Stimulated activated naive CD4-positive, alpha-beta T cell treated with Interleukin-2 at 50 U/mL for 16 hours (primary cell): ENCODE data around the gene APOBEC3C.
A peak's percentile ranks its signal among the peaks of the same experiment; 100 is the strongest.
"Not testable (repeated sequence)": the region's sequence is repeated elsewhere in the genome, so short reads cannot be mapped to it uniquely, and the experiment has no call there.

Experiments
- DNase-seq: peaks from one replicate; lab custom pipeline; 2025; lab: John Stamatoyannopoulos, UW

Gene APOBEC3C

DNA sequence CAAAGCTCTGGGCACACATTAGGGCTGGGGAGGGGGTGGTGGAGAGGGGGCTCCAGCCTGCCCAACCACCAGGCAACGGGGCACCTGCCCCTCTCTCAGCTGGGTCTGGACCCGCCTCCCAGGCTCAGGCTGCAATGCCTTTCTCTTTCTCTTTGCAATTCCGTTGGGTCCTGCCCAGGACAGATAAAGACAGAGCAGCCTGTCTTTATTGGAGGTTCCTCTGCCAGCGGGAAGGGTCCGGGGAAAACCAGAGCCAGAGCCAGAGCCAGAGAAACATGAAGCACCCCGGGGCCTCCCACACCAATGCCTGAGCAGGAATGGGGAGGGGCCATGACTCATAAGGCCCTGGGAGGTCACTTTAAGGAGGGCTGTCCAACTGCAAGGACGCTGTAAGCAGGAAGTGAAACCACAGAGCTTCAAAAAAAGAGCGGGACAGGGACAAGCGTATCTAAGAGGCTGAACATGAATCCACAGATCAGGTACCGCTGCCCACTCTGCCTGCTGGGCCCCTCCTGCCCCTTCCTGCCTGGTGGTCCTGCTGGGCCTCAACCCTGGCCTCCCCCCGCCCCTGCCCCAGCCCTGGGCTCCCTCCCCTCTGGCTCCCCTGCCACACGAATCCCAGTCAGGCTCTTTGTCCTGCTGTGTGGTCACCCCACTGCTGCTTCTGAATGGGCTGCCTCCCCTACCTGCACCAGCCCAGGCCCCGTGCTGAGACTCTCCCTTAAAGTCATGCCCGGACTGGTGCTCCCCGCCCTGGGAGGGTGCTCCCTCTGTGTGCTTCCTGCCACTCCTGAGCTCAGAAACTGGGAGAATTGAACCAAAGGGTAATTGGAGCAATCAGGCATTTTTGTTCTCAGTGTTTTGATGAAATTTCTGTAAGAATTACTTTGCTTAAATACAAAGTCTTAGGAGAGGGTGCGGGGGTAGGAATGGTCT is 31.8 kb upstream of the APOBEC3C start, which contains the start of gene APOBEC3B:
TSS of gene APOBEC3B (plus strand) at position 356 of the 936 bp plus-strand sequence. CDS start at position 463, 107 bp downstream.
- peak; percentile 52 for DNase-seq

DNA sequence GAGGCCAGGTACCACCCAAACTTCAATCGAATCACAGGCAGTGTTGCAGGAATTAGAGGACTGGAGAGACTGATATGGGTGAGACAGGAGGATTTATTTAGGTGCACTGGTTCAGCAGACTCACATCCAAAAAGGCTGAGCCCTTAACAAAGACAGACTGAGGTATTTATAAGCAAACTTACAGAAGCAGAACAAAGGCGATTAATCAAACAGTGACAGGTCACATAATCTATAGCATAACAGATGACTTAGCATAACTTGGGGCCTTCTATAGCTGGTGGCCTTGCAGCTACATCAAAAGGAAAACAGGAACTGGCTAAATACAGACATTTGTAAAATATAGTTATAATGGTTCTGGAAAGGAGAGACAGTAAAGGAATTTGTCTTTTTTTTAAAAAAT is 29.8 kb upstream of the APOBEC3C start:
- no peak for DNase-seq

DNA sequence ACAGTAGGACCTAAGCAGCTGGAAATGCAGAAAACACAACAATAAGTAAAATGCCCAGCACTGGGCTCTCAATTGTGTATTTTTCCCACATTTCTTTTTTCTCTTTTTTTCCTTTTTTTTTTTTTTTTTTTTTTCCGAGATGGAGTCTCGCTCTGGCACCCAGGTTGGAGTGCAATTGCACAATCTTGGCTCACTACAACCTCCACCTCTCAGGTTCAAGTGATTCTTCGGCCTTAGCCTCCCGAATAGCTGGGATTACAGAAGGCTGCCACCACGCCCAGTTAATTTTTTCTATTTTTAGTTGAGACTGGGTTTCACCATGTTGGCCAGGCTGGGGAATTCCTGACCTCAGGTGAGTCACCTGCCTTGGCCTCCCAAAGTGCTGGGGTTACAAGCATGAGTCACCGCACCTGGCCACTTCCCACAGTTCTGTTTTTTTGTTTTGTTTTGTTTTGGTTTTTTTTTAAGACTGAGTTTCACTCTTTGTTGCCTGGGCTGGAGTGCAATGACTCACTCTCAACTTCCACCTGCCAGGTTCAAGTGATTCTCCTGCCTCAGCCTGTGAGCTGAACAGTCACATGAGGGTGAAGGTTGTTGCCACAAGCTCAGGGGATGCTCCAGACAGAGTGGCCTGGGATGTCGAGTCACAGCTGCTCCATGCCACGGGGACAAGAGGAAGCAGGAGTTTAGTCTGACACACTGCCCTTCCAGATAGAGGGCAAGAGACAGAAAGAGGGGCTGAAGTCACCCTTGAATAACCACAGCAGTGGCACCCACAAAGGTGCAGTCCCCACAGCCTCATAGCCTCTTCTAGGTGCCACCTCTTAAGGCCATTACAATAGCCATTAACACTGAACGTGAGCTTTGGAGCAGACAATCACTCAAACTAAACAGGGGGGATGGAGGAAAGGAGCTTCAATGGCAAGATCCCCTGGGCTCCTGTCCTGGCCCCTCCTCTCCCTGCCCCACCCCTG is 29.0 kb upstream of the APOBEC3C start:
- DNase-seq: peak; percentile 75

DNA sequence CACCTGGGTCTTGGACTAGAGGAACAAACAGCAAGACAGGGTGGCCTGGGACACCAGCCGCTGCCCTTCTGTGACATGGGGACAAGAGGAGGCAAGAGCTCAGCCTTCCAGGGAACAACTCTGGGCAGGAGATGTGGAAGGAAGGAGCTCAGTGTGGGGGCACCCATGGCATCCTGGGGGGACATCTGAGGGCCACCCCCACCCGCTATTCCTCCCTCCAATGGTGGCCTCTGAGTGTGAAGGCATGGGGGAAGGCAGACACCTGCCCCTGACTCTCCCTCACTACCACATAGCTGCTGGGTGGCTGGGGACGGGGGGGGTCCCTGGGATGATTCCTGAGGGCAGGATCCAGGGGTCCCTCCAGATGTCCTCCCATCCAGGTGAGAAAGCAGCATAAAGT is 27.4 kb upstream of the APOBEC3C start:
- DNase-seq: no peak

- no peak for DNase-seq
Measured at GRCh38 chr22:38987171-38987895, 26.7 kb upstream of the APOBEC3C start.

DNA sequence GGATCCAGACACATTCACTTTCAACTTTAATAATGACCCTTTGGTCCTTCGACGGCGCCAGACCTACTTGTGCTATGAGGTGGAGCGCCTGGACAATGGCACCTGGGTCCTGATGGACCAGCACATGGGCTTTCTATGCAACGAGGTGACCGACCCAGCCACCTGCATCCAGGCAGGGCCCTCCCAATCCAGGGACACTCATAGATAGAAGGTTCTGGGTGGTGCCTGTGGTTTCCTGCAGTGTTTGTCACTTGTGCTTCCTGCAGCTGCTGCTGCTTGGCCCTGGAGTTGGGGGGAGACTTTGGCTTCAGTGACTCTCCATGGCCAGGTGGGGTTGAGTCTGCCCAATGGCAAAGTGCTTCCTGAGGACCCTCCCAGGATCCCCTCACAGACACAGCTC is 24.6 kb upstream of the APOBEC3C start:
- no peak for DNase-seq

GRCh38 chr22:38992871-38993371 is 21.1 kb upstream of the APOBEC3C start:
- not testable (repeated sequence) for DNase-seq

DNA sequence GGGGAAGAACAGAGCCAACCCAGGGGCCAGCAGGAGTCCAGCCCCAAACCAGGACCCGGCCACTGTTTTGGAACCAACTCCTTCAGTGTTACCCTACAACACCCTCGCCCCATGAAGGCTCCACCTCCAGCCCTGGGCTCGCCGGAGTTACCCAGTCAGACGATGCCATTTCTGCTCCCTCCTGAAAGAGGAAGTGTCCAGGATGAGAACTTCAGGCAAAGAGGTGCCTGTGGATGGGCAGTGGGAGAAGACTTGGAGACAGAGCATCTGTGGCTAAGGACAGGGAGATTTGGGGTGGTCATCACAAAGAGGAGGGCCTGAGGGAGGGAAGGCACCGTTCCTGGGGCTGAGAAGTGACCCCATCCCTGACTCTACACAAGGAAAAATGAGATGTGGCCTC is 18.0 kb upstream of the APOBEC3C start:
- DNase-seq: no peak

- DNase-seq: no peak
Measured at GRCh38 chr22:38997518-38997917, 16.5 kb upstream of the APOBEC3C start.

DNA sequence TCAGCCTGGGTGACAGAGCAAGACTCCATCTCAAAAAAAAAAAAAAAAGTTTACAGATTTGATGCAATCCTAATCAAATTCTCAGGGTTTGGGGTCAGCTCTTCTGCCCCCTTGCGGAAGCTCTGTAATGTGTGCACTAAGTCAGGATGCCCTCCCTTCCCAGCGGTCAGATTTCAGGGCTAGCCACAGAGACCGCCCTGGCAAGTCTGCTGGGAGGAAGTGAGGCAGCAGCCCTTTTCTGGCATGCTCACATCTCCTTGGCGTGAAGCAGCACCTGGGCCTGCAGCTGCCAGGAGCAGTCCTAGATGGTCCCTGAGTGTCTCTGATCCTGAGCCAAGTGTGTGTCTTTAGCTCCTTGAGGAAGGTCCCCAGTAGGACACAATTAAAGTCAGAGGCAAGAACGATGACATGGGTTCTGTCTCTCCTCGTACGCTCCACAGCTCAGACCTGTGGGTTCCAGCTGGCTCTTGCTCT is 10.9 kb upstream of the APOBEC3C start:
- DNase-seq: peak; percentile 70

DNA sequence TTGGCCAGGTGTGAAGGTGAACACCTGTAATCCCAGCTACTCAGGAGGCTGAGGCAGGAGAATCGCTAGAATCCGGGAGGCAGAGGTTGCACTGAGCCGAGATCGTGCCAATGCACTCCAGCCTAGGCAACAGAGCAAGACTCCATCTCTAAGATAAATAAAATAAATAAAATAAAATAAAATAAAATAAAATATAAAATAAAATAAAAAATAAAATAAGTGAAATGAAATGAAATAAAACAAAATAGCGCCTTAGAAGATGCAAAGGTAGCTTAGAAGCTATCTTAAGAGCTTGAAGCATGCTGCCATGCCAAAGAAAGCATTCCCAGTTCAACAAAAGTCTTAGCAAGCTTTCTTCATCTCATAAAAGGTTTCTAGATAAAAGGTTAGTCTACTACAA is 6.9 kb upstream of the APOBEC3C start:
- no peak for DNase-seq

DNA sequence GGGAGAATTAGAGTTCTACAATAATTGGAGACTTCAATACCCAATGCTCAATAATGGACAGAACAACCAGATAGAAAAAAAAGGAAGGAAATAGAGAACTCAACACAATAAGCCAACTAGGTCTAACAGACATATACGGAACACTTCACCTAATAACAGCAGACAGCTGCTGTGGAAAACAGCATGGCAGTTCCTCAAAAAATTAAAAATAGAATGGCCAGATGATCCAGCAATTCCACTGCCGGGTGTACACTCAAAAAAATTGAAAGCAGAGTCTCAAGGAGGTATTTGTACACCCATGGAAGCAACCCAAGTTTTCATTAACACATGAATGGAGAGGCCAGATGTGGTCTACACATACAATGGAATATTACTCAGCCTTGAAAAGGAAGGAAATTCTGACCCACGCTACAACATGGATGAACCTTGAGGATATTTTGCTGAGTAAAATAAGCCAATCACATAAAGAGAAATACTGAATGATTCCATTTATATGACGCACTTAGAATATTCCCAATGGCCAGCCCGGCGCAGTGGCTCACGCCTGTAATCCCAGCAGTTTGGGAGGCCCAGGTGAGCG is 5.7 kb upstream of the APOBEC3C start:
- DNase-seq: not testable (repeated sequence)

DNA sequence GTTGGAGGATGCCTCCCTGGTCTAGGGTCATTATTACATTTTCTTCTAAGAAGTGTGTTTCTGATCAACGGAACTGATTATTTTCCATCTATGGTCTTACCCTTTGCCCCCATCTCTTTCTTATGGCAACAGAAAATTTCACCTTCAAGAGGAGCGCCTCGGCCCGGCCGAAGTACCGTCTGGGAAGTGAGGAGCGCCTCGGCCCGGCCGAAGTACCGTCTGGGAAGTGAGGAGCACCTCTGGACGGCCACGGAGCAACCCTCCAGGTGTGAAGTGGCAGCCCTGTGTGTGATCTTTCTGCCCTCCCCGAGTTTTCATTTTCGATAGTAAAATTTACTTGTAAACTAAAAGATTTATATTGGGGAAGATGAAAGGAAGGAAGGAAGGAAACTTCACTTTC is 3.1 kb upstream of the APOBEC3C start:
- DNase-seq: no peak

DNA sequence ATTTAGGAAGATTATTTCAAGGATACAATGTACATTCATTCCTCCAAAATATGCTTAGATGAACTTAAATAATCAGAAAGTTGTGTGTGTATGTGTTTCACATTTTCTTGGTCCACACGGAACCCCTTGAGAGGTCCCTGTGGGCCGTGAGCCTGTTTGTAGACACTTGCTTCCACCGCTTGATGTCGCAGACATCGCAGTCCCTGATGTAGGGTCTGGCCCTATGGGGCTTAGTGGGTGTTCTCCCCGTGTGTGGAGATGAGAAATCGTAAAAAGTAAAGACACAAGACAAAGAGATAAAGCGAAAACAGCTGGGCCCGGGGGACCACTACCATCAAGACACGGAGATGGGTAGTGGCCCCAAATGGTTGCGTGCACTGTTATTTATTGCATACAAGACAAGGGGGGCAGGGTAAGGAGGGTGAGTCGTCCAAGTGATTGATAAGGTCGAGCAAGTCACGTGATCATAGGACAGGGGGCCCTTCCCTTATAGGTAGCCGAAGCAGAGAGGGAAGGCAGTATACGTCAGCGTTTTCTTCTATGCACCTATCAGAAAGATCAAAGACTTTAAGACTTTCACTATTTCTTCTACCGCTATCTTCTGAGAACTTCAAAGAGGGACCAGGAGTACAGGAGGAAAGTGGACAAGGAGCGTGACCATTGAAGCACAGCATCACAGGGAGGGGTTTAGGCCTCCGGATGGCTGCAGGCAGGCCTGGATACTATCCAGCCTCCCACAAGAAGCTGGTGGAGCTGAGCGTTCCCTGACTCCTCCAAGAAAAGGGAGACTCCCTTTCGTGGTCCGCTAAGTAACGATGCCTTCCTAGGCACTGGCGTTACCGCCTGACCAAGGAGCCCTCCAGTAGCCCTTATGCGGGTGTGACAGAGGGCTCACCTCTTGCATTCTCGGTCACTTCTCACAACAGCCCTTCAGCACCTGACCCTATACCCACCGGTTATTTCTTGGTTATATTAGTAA is 1.2 kb upstream of the APOBEC3C start:
- DNase-seq: no peak

DNA sequence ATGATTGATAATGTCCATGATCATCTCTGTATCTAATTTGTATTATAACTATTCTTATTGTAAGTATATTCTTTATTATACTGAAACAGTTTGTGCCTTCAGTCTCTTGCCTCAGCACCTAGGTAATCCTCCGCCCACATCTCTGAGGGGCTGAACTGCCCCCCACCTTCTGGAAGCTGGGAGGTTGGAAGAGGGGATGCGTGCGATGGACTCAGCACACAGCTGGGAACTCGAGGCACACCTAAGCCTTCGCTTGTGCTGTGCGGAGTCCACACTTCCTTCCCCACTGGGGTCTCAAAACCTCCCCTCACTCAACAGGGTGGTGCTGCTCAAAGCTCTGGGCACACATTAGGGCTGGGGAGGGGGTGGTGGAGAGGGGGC is 506 bp upstream of the APOBEC3C start:
- DNase-seq: not testable (repeated sequence)

GRCh38 chr22:39014723-39015121 is 665 bp downstream of the APOBEC3C start:
- DNase-seq: peak; percentile 12

- no peak for DNase-seq
Measured at GRCh38 chr22:39016592-39016991, 2.5 kb downstream of the APOBEC3C start.

DNA sequence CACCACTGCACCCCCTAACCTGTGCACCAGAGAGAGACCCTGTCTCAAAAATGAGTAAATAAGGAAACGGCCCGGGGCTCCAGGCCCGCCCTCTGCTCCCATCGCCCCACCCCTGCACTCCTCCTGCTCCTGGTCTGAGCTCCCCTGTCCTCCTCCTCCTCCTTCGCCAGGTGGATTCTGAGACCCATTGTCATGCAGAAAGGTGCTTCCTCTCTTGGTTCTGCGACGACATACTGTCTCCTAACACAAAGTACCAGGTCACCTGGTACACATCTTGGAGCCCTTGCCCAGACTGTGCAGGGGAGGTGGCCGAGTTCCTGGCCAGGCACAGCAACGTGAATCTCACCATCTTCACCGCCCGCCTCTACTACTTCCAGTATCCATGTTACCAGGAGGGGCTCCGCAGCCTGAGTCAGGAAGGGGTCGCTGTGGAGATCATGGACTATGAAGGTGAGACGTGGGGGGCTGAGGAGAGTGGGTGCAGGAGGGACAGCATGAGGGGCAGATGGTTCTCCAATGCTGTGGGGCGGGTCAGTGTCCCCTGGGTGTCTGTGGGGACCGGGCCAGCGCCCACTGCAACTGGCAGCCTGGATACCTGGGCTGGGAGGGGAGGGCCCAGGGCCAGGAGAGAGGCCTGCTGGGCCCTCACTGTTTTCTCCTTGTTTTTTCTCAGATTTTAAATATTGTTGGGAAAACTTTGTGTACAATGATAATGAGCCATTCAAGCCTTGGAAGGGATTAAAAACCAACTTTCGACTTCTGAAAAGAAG is 3.7 kb downstream of the APOBEC3C start:
- no peak for DNase-seq

DNA sequence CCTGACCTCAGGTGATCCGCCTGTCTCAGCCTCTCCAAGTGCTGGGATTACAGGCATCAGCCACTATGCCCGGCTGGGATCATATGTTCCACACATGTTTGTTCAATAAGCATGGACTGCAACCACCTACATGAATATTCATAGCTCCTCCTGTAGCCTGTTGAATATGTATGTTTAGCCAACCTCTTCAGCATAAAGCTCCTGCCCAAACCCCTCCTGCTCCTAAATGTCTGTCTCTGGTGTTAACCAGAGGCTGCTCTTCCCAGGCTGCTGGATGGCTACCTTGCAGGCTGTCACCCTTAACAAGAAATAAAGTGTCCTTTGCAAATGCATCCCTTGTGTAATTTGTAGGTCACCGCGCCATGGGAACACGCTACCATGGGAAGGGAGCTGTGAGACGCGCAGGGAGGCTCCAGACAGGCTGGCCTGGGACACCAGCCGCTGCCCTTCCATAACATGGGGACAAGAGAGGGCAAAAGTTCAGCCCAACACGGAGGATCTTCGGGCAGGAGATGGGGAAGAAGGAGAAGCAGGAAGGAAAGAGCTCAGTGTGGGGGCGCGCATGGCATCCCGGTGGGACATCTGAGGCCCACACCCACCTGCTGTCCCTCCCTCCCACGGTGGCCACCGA is 6.1 kb downstream of the APOBEC3C start:
- not testable (repeated sequence) for DNase-seq
